ENCODE results near the gene RNF41. TPM values are rescaled to one million over a fixed set of nuclear protein-coding genes. Genes with fewer than 3 reads are reported as not detected.

RNF41 gene
- total RNA-seq, 1 donor from 2014 or later = 49.8 TPM

GRCh38 chr12:56231184-56231582 lies 9.5 kb upstream of the RNF41 start:
- ATAC-seq = no peak

DNA sequence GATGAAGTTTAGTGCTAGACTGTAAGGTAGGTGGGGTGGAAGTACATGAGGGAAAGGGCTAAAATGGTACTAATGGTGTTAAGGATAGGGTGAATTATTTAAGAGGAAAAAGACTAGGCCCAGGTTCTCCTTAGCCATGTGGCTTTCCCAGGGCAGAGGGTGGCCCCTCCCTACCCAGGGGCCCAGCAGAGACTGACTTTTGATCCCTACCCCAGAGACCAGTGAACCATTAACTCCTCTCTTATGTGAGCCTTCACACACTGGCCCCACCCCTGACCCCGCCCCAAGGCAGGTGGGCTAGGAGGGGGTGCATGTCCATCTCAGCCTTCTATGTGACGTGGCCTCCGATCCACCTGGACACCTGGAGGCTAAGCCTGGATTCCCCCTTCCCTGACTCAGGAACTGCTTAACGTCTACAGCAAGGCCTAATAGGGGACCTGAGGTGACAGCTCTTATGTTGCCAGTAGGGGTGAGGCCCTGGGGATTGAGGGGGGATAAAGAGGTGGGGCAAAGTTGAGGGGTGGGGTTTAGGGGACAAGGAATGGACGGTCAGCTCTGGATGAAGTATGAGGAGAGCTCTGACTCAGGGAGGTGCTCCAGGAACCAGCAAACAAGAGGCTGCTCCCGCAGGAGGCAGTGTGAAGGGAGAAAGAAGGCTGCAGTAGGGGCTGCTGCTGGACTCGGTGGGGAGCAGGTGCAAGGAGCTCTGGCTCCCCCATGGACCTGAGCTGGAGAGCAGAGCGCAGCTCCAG lies 8.9 kb upstream of the RNF41 start:
- Histone ChIP-seq H3K36me3 (peaks cover 14% of the 10 kb centered on the region), H3K4me1 (no peaks in the 10 kb centered on the region), H3K27ac (no peak overlapping the region), H3K4me3 (no peak overlapping the region), H3K9me3 (no peaks in the 10 kb centered on the region), H3K27me3 (ENCODE audit: low read depth) (no peaks in the 10 kb centered on the region)
- no peak for DNase-seq
- ATAC-seq = peak in 1 of 2 donors; percentile 25
- intact Hi-C loops (cut with DNase I) = no loop called here
- TF ChIP-seq CTCF (IDR thresholded peaks at IDR 0.05) = no peak

More at GRCh38 chr12:56231184-56231582, 9.5 kb upstream of the RNF41 start:
- H3K36me3 ChIP-seq = peaks cover 14% of the 10 kb centered on the region
- no peak overlapping the region for H3K27ac ChIP-seq
- intact Hi-C loops (cut with DNase I) = no loop called here
- no peak overlapping the region for H3K4me3 ChIP-seq
- no peak for TF ChIP-seq CTCF (IDR thresholded peaks at IDR 0.05)
- no peak for DNase-seq
- H3K4me1 ChIP-seq = no peaks in the 10 kb centered on the region
- no peaks in the 10 kb centered on the region for H3K9me3 ChIP-seq
- H3K27me3 ChIP-seq (ENCODE audit: low read depth) = no peaks in the 10 kb centered on the region

- no peaks in the 10 kb centered on the region for H3K27me3 ChIP-seq (ENCODE audit: low read depth)
- peaks cover 14% of the 10 kb centered on the region for H3K36me3 ChIP-seq
- H3K9me3 ChIP-seq = no peaks in the 10 kb centered on the region
- peaks cover 1% of the 10 kb centered on the region for H3K4me1 ChIP-seq
- H3K27ac ChIP-seq = no peak within 1 kb of the TSS
- DNase-seq = no peak
- no peak for TF ChIP-seq CTCF (IDR thresholded peaks at IDR 0.05)
- H3K4me3 ChIP-seq = no peak within 1 kb of the TSS
- ATAC-seq = no peak
- intact Hi-C loops (cut with DNase I) = no loop called here
Measured at GRCh38 chr12:56229916-56230431, 8.3 kb upstream of the RNF41 start, which contains the start of gene SLC39A5. Gene SLC39A5, plus strand, starts transcription at chr12:56230051. Its CDS starts 1,224 bp downstream, at chr12:56231275.

DNA sequence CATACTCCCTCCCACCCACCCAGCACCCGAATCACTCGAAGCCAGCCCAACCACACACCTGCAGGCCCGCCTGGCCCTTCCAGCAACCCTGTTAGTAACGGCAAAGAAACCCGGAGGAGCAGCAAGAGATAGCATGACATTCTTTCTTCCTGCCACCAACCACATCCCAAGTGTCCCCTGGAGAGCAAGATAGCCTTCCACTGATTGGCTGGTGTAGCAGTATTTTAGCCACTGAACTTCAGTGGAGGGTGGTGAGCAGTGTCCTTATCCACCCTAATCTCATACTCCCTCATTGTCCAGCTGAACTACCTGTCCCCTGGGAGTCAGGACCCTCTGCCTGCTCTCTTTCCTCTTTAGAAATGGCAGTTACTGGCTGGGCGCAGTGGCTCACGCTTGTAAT lies 7.4 kb upstream of the RNF41 start:
- no peaks in the 10 kb centered on the region for H3K27me3 ChIP-seq (ENCODE audit: low read depth)
- no peak for TF ChIP-seq CTCF (IDR thresholded peaks at IDR 0.05)
- H3K36me3 ChIP-seq = peaks cover 14% of the 10 kb centered on the region
- DNase-seq = no peak
- no peak for ATAC-seq
- H3K4me3 ChIP-seq = no peak overlapping the region
- H3K27ac ChIP-seq = no peak overlapping the region
- H3K9me3 ChIP-seq = no peaks in the 10 kb centered on the region
- peaks cover 8% of the 10 kb centered on the region for H3K4me1 ChIP-seq
- intact Hi-C loops (cut with DNase I) = no loop called here

- intact Hi-C loops (cut with DNase I) = no loop called here
- no peaks in the 10 kb centered on the region for H3K27me3 ChIP-seq (ENCODE audit: low read depth)
- peak overlapping the region; percentile 77 for H3K4me3 ChIP-seq
- no peak overlapping the region for H3K27ac ChIP-seq
- ATAC-seq (no peak), DNase-seq (no peak)
- H3K9me3 ChIP-seq = no peaks in the 10 kb centered on the region
- H3K4me1 ChIP-seq = peaks cover 40% of the 10 kb centered on the region
- TF ChIP-seq CTCF (IDR thresholded peaks at IDR 0.05) = no peak
- H3K36me3 ChIP-seq = peaks cover 14% of the 10 kb centered on the region
Measured at GRCh38 chr12:56224954-56225353, 3.2 kb upstream of the RNF41 start.

Data from lower lobe of right lung (tissue), 2 donors.